Activated CD4-positive, alpha-beta T cell treated with anti-CD3 and anti-CD28 coated beads, Interleukin-2, amount 50 U/mL, for 48 hours (primary cell): ENCODE data around the gene ARHGAP21.

Source experiments
- DNase-seq, 2 experiments: peaks; one replicate each; pipeline ENCODE4 v3.0.0-alpha.2; 2020

ARHGAP21 gene

GRCh38 chr10:24722131-24722675 is 1.5 kb downstream of the ARHGAP21 start:
- no peak for DNase-seq

GRCh38 chr10:24721229-24722106 is 2.2 kb downstream of the ARHGAP21 start:
- DNase-seq: no peak

- DNase-seq: no peak
Measured at GRCh38 chr10:24720096-24720495, 3.6 kb downstream of the ARHGAP21 start.

GRCh38 chr10:24718031-24718855 is 5.4 kb downstream of the ARHGAP21 start:
- no peak for DNase-seq

GRCh38 chr10:24716295-24716694 is 7.4 kb downstream of the ARHGAP21 start:
- no peak for DNase-seq

GRCh38 chr10:24715246-24715769 is 8.4 kb downstream of the ARHGAP21 start:
- no peak for DNase-seq

GRCh38 chr10:24713086-24713485 is 10.6 kb downstream of the ARHGAP21 start:
- no peak for DNase-seq

GRCh38 chr10:24711465-24711864 is 12.2 kb downstream of the ARHGAP21 start:
- no peak for DNase-seq

GRCh38 chr10:24708081-24708480 is 15.6 kb downstream of the ARHGAP21 start:
- DNase-seq: no peak

- DNase-seq: no peak
Measured at GRCh38 chr10:24707445-24707844, 16.2 kb downstream of the ARHGAP21 start.

GRCh38 chr10:24706479-24707118 is 17.1 kb downstream of the ARHGAP21 start:
- peak; percentile 28 to 32 for DNase-seq

GRCh38 chr10:24703700-24704099 is 20.0 kb downstream of the ARHGAP21 start:
- DNase-seq: no peak

GRCh38 chr10:24701447-24701846 is 22.2 kb downstream of the ARHGAP21 start:
- no peak for DNase-seq

GRCh38 chr10:24700948-24701347 is 22.7 kb downstream of the ARHGAP21 start:
- no peak for DNase-seq

- no peak for DNase-seq
Measured at GRCh38 chr10:24698270-24698669, 25.4 kb downstream of the ARHGAP21 start.

- DNase-seq: no peak
Measured at GRCh38 chr10:24697080-24697479, 26.6 kb downstream of the ARHGAP21 start.

GRCh38 chr10:24695452-24695851 is 28.2 kb downstream of the ARHGAP21 start:
- DNase-seq: no peak

- no peak for DNase-seq
Measured at GRCh38 chr10:24694086-24694485, 29.6 kb downstream of the ARHGAP21 start.

- no peak for DNase-seq
Measured at GRCh38 chr10:24690961-24691512, 32.6 kb downstream of the ARHGAP21 start.

- no peak for DNase-seq
Measured at GRCh38 chr10:24685958-24686540, 37.6 kb downstream of the ARHGAP21 start.

- DNase-seq: no peak
Measured at GRCh38 chr10:24683554-24683953, 40.1 kb downstream of the ARHGAP21 start.

GRCh38 chr10:24681572-24682088 is 42.1 kb downstream of the ARHGAP21 start:
- DNase-seq: no peak
